GM21528 (cell line): ENCODE data around the gene KRTAP10-2.
"Not testable (repeated sequence)": the region's sequence is repeated elsewhere in the genome, so short reads cannot be mapped to it uniquely, and the experiment has no call there.

ENCODE experiments used
- ATAC-seq: cut with Tn5 transposase; IDR thresholded peaks from one replicate; pipeline ENCODE4 v1.9.1; 2021; ENCODE audit warnings: mild to moderate bottlenecking, moderate library complexity; ENCODE audit not compliant: unreplicated experiment, low FRiP score

KRTAP10-2 gene

DNA sequence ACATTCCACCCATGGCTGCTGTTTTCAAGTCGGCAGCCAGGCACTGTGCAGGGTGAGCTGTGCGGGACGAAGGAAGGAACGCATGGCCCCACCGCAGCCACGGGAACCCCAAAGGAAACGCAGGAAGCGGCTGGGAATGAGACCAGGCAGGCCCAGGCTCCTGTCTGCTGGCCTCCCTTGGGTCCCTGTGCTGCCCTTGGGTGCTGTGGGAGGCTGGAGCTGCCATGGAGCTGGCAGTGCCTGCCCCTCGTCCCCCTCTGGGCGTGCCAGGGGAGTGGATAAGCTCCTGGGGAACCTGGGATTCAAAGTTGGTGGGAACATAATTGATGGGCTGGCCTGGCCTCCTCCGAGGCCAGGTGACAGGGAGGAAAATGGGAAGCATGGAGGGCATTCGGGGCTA lies 17.0 kb upstream of the KRTAP10-2 start:
- ATAC-seq = no peak

GRCh38 chr21:44567481-44568171 lies 16.3 kb upstream of the KRTAP10-2 start:
- no peak for ATAC-seq

GRCh38 chr21:44566403-44566802 lies 15.1 kb upstream of the KRTAP10-2 start:
- no peak for ATAC-seq

DNA sequence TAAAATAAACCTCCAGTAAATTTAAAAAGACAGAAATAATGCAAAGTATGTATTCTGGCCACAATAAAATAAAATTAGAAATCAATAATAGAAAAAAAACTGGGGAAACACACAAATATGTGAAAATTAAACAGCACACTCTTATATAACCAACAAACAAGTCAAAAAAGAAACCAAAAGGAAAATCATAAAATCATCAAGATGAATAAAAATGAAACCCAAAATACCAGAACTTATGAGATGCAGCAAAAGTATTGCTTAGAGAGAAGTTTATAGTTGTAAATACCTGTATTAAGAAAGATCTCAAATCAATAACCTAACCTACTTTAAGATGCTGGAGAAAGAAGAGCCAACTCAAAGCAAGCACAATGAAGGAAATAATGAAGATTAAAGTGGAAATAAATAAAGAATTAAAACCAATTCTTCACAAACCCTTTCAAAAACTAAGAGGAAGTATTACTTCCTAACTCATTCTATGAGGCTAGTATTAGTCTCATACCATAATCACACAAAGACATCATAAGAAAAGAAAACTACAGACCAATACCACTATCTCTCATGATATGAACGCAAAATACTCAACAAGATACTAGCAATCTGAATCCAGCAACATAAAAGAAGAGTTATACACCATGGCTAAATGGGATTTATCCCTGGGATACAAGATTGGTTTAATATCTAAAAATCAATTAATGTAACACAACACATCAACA lies 13.7 kb upstream of the KRTAP10-2 start:
- ATAC-seq = no peak

DNA sequence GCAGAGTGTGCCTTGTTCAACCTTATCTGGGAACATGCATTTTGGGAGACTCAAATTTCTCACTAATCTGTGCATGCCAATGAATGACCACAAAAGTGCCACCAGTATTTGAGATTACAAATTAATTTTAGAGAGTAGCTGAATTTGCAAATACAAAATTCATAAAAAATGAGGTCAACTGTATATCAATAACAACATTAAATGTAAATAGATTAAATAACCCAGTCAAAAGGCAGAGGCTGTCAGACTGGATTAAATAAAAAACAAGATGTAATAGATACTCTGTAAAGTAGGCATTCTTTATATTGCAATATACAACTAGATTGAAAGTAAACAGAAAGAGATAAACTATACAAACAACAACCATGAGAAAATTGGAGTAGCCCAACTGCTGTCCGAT lies 12.8 kb upstream of the KRTAP10-2 start:
- no peak for ATAC-seq

- ATAC-seq = no peak
Observed at GRCh38 chr21:44558695-44559094, 7.4 kb upstream of the KRTAP10-2 start, which contains the start of gene KRTAP10-3. TSS of gene KRTAP10-3 (minus strand) at chr21:44558795. CDS start at chr21:44558715, 80 bp downstream.

DNA sequence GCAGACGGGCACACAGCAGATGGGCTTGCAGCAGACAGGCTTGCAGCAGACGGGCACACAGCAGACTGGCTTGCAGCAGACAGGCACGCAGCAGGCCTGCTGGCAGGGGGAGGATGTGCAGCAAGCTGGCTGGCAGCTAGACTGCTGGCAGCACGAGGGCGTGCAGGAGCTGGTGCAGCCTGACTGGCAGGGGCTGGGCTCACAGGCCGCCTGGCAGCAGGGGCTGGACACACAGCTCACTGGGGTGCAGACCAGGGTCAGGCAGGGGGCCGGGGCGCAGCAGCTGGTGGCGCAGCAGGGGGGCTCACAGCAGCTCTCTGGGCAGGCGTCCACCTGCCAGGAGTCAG lies 7.0 kb upstream of the KRTAP10-2 start:
- ATAC-seq = not testable (repeated sequence)

DNA sequence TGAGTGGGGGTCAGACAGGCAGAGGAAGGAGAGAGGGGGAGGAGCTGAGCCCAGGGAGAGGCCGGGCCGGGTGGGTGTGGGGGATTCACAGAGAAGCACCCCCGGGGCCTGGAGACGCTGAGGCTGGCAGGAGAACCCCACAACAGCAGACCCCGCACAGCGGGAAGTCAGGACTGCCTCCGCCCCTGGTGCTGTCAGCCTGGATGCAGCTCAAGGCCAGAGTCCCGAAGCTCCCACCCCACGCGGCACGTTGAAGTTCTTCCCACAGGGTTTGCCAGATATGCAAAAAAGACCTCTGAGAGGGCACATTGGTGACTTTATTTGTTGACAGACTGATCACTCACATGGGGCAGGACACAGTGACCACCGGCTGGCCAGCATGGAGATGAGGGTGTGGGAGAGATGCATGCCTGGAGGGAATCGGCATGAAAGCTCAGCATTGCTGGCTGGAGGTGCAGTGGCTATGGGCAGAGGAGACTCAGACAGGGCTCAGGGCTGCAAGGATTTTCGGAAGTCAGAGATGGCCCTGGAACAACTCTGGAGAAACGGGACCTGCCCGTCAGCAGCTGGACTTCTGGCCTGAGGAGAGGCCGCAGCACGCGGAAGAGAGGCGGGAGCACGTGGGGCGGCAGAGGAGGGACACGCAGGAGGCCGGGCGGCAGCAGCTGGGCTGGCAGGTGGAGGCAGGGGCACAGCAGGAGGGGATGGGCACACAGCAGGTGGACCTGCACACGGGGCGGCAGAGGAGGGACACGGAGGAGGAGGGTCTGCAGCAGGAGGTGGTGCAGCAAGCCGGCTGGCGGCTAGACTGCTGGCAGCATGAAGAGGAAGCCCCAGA lies 6.4 kb upstream of the KRTAP10-2 start:
- no peak for ATAC-seq

- ATAC-seq = no peak
Observed at GRCh38 chr21:44556879-44557278, 5.6 kb upstream of the KRTAP10-2 start.

DNA sequence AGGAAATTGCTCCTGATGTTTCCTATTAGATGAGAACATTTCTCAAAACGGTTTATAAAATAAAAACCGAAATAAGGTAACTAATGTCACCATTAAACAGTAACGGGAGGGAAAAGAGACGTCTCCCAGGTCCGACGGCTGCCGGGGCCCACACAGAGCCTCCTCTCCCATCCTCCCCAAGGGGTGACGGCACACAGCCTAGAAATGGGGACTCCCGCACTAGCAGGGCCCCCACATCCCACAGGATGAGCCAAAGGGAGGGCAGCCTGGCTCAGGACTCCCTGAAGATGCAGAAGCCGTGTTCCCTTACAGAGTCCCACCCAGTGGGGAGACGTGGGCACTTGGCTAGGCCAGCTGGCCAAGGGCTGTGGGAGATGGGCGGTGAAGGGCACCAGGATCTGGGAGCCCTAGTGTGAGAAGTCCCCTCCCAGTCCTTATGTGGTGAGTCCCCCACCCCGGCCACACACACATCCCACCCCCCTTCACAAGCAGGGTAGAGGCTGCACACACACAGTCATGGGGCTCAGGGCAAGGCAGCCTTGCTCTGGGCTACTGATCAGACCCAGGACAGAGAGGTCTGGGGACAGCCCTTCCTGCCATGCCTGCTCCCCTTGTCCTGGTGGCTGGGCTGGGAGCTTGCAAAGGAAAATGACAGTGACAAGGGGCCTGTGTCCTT lies 4.0 kb upstream of the KRTAP10-2 start:
- no peak for ATAC-seq

GRCh38 chr21:44552681-44553080 lies 1.4 kb upstream of the KRTAP10-2 start:
- no peak for ATAC-seq

GRCh38 chr21:44552136-44552535 lies 831 bp upstream of the KRTAP10-2 start:
- ATAC-seq = no peak

- no peak for ATAC-seq
Observed at GRCh38 chr21:44550807-44551206, 498 bp downstream of the KRTAP10-2 start.

DNA sequence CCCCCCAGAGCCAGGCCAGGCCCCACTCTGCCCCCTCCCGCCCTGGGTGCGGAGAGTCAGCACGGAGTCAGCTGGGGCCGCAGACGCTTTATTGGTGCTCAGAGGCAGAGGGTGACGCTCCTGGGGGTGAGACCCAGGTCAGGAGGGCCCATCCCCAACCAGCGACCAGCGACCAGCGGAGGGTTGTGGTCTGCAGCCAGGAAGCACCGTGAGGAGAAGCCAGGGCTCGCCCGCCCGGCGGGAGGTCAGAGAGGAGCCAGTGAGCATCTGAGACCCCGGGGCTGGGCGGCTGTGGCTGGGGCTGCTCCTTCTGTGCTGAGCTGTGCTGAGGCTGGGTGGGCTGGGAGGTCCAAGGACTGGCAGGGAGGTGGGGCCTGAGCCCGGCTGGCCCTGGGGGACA lies 1.0 kb downstream of the KRTAP10-2 start:
- not testable (repeated sequence) for ATAC-seq

DNA sequence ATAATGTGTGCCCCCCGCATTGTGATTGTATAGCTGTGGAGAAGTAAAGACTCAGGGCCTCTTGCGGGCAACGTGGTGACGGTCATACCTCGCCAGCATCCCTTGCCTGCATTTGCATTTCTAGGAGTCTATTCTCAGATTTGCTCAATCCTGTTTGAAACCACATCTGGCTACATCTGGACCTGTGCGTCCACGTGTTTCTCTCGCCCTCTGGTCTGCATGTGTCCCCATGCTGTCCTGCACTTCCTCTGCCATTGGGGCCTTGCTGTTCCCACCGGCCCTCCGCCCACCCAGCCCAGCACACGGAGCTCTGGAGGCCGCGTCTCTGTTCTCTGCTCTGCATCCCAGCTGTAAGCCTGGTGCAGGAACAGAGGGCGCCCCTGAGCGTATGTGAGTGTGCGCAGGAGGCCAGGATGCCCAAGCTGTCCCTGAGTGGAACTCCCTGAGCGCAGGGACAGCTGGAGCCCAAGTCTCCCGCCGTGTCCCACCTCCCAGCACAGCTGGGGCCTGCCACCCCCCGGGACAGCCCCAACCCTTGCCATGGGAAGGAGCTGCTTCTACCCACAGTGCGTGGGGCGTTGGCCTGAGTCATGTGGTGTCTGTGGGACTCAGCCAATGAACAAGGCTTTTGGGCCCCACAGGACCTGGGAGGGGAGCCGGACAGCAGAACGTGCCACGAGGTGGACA lies 1.6 kb downstream of the KRTAP10-2 start:
- ATAC-seq = no peak

DNA sequence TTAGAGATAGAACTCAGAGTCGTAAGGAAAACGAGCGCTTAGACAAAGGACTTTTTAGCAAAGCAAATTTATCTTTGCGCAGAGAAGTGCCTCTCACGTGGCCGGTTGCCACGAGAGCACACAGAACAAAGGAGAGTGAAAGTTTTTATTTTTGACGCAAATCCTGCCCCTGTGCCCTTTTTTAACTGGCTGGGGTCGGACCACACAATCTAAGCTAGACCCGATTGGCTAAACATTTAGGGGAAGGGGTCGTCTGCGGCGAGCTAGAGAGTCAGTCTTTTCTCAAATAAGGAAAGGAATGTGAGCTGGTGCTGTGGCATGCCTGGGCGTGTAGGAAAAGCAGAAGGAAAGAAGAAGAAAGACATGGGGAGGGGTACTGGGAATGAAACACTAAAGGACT lies 2.4 kb downstream of the KRTAP10-2 start:
- ATAC-seq = no peak

- ATAC-seq = no peak
Observed at GRCh38 chr21:44548381-44548780, 2.9 kb downstream of the KRTAP10-2 start.

DNA sequence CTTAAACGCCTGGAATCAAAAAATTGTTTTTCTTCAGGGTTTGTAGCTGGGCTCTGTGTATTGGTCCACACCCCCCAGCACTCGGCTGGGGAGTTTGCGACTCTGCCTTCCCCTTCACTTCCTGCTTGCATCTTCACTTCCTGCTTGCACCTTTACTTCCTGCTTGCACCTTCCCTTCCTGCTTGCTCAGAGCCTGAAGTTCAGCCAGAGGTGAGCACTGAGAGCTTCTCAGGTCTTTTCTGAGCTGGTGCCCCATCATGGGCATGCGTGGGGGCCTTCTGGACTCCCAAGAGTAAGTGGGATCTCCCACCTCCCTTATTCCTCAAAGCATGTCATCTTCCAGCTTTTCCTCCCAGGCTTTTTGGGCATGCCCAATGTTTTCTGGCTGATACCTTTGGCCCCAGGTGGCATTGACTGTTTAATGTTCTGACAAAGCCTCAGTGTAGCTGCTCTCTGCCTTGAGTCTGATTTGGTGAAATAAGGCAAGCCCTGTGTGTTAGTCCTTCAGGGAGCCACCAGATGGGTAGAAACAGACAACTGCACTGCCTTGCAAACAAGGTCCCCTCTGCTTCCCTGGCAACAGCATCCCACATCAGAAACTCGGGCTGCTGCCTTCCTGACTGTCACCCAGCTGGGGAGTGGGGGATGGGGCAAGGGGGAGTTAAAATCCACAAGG lies 3.5 kb downstream of the KRTAP10-2 start:
- no peak for ATAC-seq

GRCh38 chr21:44544566-44544965 lies 6.7 kb downstream of the KRTAP10-2 start:
- ATAC-seq = no peak

DNA sequence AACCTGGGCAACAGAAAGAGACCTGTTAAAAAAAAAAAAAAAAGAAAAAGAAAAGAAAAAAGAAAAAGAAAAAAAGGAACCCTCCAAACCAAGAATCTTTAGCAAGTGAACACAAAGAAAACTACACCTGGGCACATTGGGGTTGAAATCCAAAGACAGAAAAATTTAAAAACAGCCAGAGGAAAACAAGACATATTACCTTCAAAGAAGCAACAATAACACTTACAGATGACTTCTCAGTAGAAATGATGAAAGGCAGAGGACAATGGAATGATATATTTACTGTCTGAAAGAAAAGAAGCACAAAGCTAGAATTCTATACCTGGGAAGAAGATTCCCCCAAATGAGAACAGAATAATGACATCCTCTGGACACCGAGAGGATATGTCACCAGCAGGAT lies 8.6 kb downstream of the KRTAP10-2 start:
- ATAC-seq = no peak
